Activated T-helper 2 cell treated with anti-CD3 and anti-CD28 coated beads, Interferon-gamma antibody, Interleukin-2, Interleukin-4, amounts not matched to agents 10 μg/mL and 5 μg/mL and 100 μg/mL, durations not matched to agents 14 hours and 24 hours and 36 hours (primary cell): Measurements from ENCODE around the gene TMEM165. TPM values are rescaled to one million over a fixed set of nuclear protein-coding genes. Genes with fewer than 3 reads are reported as not detected.

Experiments used
- DNase-seq: peaks from one replicate; pipeline ENCODE4 v3.0.0; 2021; ENCODE audit warnings: low spot score
- H3K27ac Mint-ChIP-seq: one replicate; pipeline ENCODE4 v1.8.0; 2021; ENCODE audit warnings: mixed read lengths
- H3K27me3 Mint-ChIP-seq: one replicate; pipeline ENCODE4 v1.8.0; 2021; ENCODE audit warnings: low read depth, mixed read lengths
- H3K36me3 Mint-ChIP-seq: one replicate; pipeline ENCODE4 v1.8.0; 2021; ENCODE audit warnings: low read depth, mixed read lengths
- H3K4me1 Mint-ChIP-seq: one replicate; pipeline ENCODE4 v1.8.0; 2021; ENCODE audit warnings: low read depth, mixed read lengths
- H3K4me3 Mint-ChIP-seq: one replicate; pipeline ENCODE4 v1.8.0; 2021; ENCODE audit warnings: low read depth, mild to moderate bottlenecking, moderate library complexity, mixed read lengths
- H3K9me3 Mint-ChIP-seq: one replicate; pipeline ENCODE4 v1.8.0; 2021; ENCODE audit warnings: mixed read lengths
- intact Hi-C: fragments of 100-400 bp; cut with micrococcal nuclease; formaldehyde crosslinking; loops from one replicate; pipeline ENCODE4 v1.15.1; 2023
- total RNA-seq: library from RNA; stranded (reverse); gene quantifications from 2 replicates; pipeline ENCODE4 v1.2.3, GENCODE V29; 2022

Gene TMEM165
- total RNA-seq, 1 donor from 2014 or later: 89.3 TPM

GRCh38 chr4:55376698-55377097 lies 19.1 kb upstream of the TMEM165 start:
- peaks cover 4% of the 10 kb centered on the region for H3K4me1 Mint-ChIP-seq
- H3K36me3 Mint-ChIP-seq: no peaks in the 10 kb centered on the region
- no peaks in the 10 kb centered on the region for H3K9me3 Mint-ChIP-seq
- DNase-seq: no peak
- no peaks in the 10 kb centered on the region for H3K27me3 Mint-ChIP-seq
- no peak overlapping the region for H3K4me3 Mint-ChIP-seq
- intact Hi-C loops: no loop called here
- H3K27ac Mint-ChIP-seq: no peak overlapping the region

GRCh38 chr4:55378617-55379467 lies 16.9 kb upstream of the TMEM165 start:
- DNase-seq: no peak
- intact Hi-C loops: no loop called here
- H3K9me3 Mint-ChIP-seq: no peaks in the 10 kb centered on the region
- no peaks in the 10 kb centered on the region for H3K27me3 Mint-ChIP-seq
- no peak overlapping the region for H3K4me3 Mint-ChIP-seq
- H3K4me1 Mint-ChIP-seq: peaks cover 7% of the 10 kb centered on the region
- H3K36me3 Mint-ChIP-seq: no peaks in the 10 kb centered on the region
- H3K27ac Mint-ChIP-seq: no peak overlapping the region

GRCh38 chr4:55380576-55380975 lies 15.2 kb upstream of the TMEM165 start:
- no peaks in the 10 kb centered on the region for H3K36me3 Mint-ChIP-seq
- no peaks in the 10 kb centered on the region for H3K9me3 Mint-ChIP-seq
- no peak overlapping the region for H3K4me3 Mint-ChIP-seq
- no peaks in the 10 kb centered on the region for H3K27me3 Mint-ChIP-seq
- intact Hi-C loops: no loop called here
- H3K27ac Mint-ChIP-seq: no peak overlapping the region
- H3K4me1 Mint-ChIP-seq: peaks cover 13% of the 10 kb centered on the region
- DNase-seq: no peak

- H3K36me3 Mint-ChIP-seq: no peaks in the 10 kb centered on the region
- intact Hi-C loops: no loop called here
- H3K4me1 Mint-ChIP-seq: peaks cover 19% of the 10 kb centered on the region
Measured at GRCh38 chr4:55381502-55381901, 14.3 kb upstream of the TMEM165 start.

GRCh38 chr4:55382488-55383003 lies 13.2 kb upstream of the TMEM165 start:
- Mint-ChIP-seq H3K4me1 (peaks cover 15% of the 10 kb centered on the region), H3K36me3 (no peaks in the 10 kb centered on the region), H3K27me3 (no peaks in the 10 kb centered on the region), H3K27ac (no peak overlapping the region), H3K4me3 (no peak overlapping the region), H3K9me3 (no peaks in the 10 kb centered on the region)
- DNase-seq: no peak
- intact Hi-C loops: no loop called here

More at GRCh38 chr4:55381502-55381901, 14.3 kb upstream of the TMEM165 start:
- Mint-ChIP-seq H3K27me3 (no peaks in the 10 kb centered on the region), H3K4me3 (no peak overlapping the region), H3K27ac (no peak overlapping the region), H3K9me3 (no peaks in the 10 kb centered on the region)
- no peak for DNase-seq

GRCh38 chr4:55385201-55385649 lies 10.5 kb upstream of the TMEM165 start:
- Mint-ChIP-seq H3K27me3 (no peaks in the 10 kb centered on the region), H3K4me3 (no peak overlapping the region), H3K4me1 (peaks cover 15% of the 10 kb centered on the region), H3K36me3 (no peaks in the 10 kb centered on the region), H3K9me3 (no peaks in the 10 kb centered on the region), H3K27ac (no peak overlapping the region)
- no peak for DNase-seq
- intact Hi-C loops: no loop called here

GRCh38 chr4:55386073-55386472 lies 9.7 kb upstream of the TMEM165 start:
- Mint-ChIP-seq H3K4me1 (peaks cover 15% of the 10 kb centered on the region), H3K4me3 (no peak overlapping the region), H3K9me3 (no peaks in the 10 kb centered on the region), H3K27me3 (no peaks in the 10 kb centered on the region), H3K36me3 (no peaks in the 10 kb centered on the region), H3K27ac (no peak overlapping the region)
- intact Hi-C loops: no loop called here
- no peak for DNase-seq

GRCh38 chr4:55386840-55387239 lies 8.9 kb upstream of the TMEM165 start:
- Mint-ChIP-seq H3K4me1 (peaks cover 15% of the 10 kb centered on the region), H3K4me3 (no peak overlapping the region), H3K27me3 (no peaks in the 10 kb centered on the region), H3K36me3 (no peaks in the 10 kb centered on the region), H3K9me3 (no peaks in the 10 kb centered on the region), H3K27ac (no peak overlapping the region)
- intact Hi-C loops: no loop called here
- no peak for DNase-seq

- Mint-ChIP-seq H3K4me3 (no peak overlapping the region), H3K36me3 (peaks cover 23% of the 10 kb centered on the region), H3K4me1 (peaks cover 24% of the 10 kb centered on the region), H3K9me3 (no peaks in the 10 kb centered on the region), H3K27ac (no peak overlapping the region), H3K27me3 (no peaks in the 10 kb centered on the region)
- intact Hi-C loops: no loop called here
- DNase-seq: no peak
Measured at GRCh38 chr4:55393461-55394320, 2.1 kb upstream of the TMEM165 start.

- no peak for DNase-seq
- H3K4me3 Mint-ChIP-seq: peak overlapping the region; percentile 95
- no peaks in the 10 kb centered on the region for H3K9me3 Mint-ChIP-seq
- peak overlapping the region; percentile 97 for H3K27ac Mint-ChIP-seq
- no peaks in the 10 kb centered on the region for H3K27me3 Mint-ChIP-seq
- H3K36me3 Mint-ChIP-seq: peaks cover 32% of the 10 kb centered on the region
- H3K4me1 Mint-ChIP-seq: peaks cover 31% of the 10 kb centered on the region
- intact Hi-C loops: loop anchor here (1.0 to 5.0 kb wide), 4 partner anchors 49 to 552 kb away; partner anchors contain the start of genes CEP135, EXOC1 and SRD5A3
Measured at GRCh38 chr4:55395218-55395528, 584 bp upstream of the TMEM165 start.

GRCh38 chr4:55396308-55397125 lies 760 bp downstream of the TMEM165 start:
- Mint-ChIP-seq H3K27me3 (no peaks in the 10 kb centered on the region), H3K36me3 (peaks cover 43% of the 10 kb centered on the region), H3K4me1 (peaks cover 33% of the 10 kb centered on the region), H3K4me3 (peak overlapping the region; percentile 98), H3K27ac (peak overlapping the region; percentile 79), H3K9me3 (no peaks in the 10 kb centered on the region)
- intact Hi-C loops: loop anchor here (5.0 kb wide), 2 partner anchors 456 to 551 kb away; partner anchors contain the start of genes CEP135 and EXOC1
- DNase-seq: peak; percentile 20

- peak overlapping the region; percentile 79 for H3K27ac Mint-ChIP-seq
- no peak for DNase-seq
Measured at GRCh38 chr4:55397126-55397436, 1.3 kb downstream of the TMEM165 start.

More at GRCh38 chr4:55397126-55397436, 1.3 kb downstream of the TMEM165 start:
- H3K4me3 Mint-ChIP-seq: peak overlapping the region; percentile 98
- peaks cover 43% of the 10 kb centered on the region for H3K36me3 Mint-ChIP-seq
- no peaks in the 10 kb centered on the region for H3K9me3 Mint-ChIP-seq
- intact Hi-C loops: loop anchor here (5.0 kb wide), 2 partner anchors 455 to 550 kb away; partner anchors contain the start of genes CEP135 and EXOC1
- H3K4me1 Mint-ChIP-seq: peaks cover 33% of the 10 kb centered on the region
- no peaks in the 10 kb centered on the region for H3K27me3 Mint-ChIP-seq
